IMR-90 (cell line): ENCODE measurements around the gene AIP. TPM values are rescaled to one million over a fixed set of nuclear protein-coding genes. Genes with fewer than 3 reads are reported as not detected.

Experiments used
- ATAC-seq: fragments of 200-7000 bp; cut with Tn5 transposase; 2 replicates; pipeline ENCODE4 v1.9.1; 2020; ENCODE audit warnings: low read depth, mild to moderate bottlenecking, moderate library complexity
- BruUV-seq: library from RNA; stranded (reverse); fragments of 400-500 nt; replicated peaks from 2 replicates; lab custom pipeline; 2021; lab: Mats Ljungman, UMichigan
- CTCF ChIA-PET: fragments of 300-600 bp; formaldehyde crosslinking; extraction: SDS; loops from one replicate; lab custom pipeline; 2021; ENCODE audit warnings: antibody characterized with exemption; lab: Yijun Ruan, JAX
- POLR2A ChIA-PET: fragments of 300-600 bp; sonication (Branson Sonifier 250); formaldehyde crosslinking; loops from one replicate; lab custom pipeline; 2022; ENCODE audit warnings: antibody characterized with exemption; ENCODE audit not compliant: unreplicated experiment; lab: Charles Lee
- DNase-seq: peaks from one replicate; pipeline ENCODE4 v3.0.0; 2013
- H2AFZ ChIP-seq: replicated peaks from 2 replicates; pipeline ENCODE3; 2013; ENCODE audit warnings: low read length, mild to moderate bottlenecking; ENCODE audit not compliant: poor library complexity
- H2AK5ac ChIP-seq: 2 replicates; pipeline ENCODE4 v1.6.1; 2013; ENCODE audit warnings: low read depth, low read length, inconsistent platforms
- H2AK9ac ChIP-seq: replicated peaks from 2 replicates; pipeline ENCODE3; 2013; ENCODE audit warnings: mild to moderate bottlenecking, low read depth, low read length, moderate library complexity; ENCODE audit not compliant: poor library complexity
- H2BK120ac ChIP-seq: 2 replicates; pipeline ENCODE4 v1.6.1; 2013; ENCODE audit warnings: low read depth, low read length, inconsistent platforms
- H2BK15ac ChIP-seq: 3 replicates; pipeline ENCODE4 v1.6.1; 2013; ENCODE audit warnings: low read depth, low read length, inconsistent platforms
- H2BK20ac ChIP-seq: 2 replicates; pipeline ENCODE4 v1.6.1; 2013; ENCODE audit warnings: low read depth, mild to moderate bottlenecking, inconsistent platforms, low read length, moderate library complexity
- H2BK5ac ChIP-seq: 2 replicates; pipeline ENCODE4 v1.6.1; 2013; ENCODE audit warnings: mild to moderate bottlenecking, low read depth, low read length, inconsistent platforms; ENCODE audit not compliant: poor library complexity, severe bottlenecking
- H3K14ac ChIP-seq: replicated peaks from 2 replicates; pipeline ENCODE4 v1.6.1; 2013; ENCODE audit warnings: low read depth, low read length, inconsistent platforms
- H3K18ac ChIP-seq: 2 replicates; pipeline ENCODE4 v1.6.1; 2013; ENCODE audit warnings: low read depth, low read length, control low read depth
- H3K23ac ChIP-seq: 2 replicates; pipeline ENCODE4 v1.6.1; 2013; ENCODE audit warnings: low read depth, low read length, inconsistent platforms
- H3K27ac ChIP-seq: 2 replicates; pipeline ENCODE4 v1.5.1; 2013; ENCODE audit warnings: mild to moderate bottlenecking, control low read depth, low read length; ENCODE audit not compliant: insufficient read depth
- H3K27me3 ChIP-seq: 2 replicates; pipeline ENCODE4 v1.6.1; 2013; ENCODE audit warnings: low read length; ENCODE audit not compliant: control insufficient read depth, insufficient read depth
- H3K36me3 ChIP-seq: 2 replicates; pipeline ENCODE4 v1.6.1; 2013; ENCODE audit warnings: low read length, mixed read lengths; ENCODE audit not compliant: control insufficient read depth, insufficient read depth
- H3K4ac ChIP-seq: 2 replicates; pipeline ENCODE4 v1.6.1; 2013; ENCODE audit warnings: low read depth, low read length, inconsistent platforms
- H3K4me1 ChIP-seq: 2 replicates; pipeline ENCODE4 v1.6.1; 2013; ENCODE audit warnings: low read length, mixed read lengths; ENCODE audit not compliant: control insufficient read depth, insufficient read depth
- H3K4me2 ChIP-seq: 2 replicates; pipeline ENCODE4 v1.6.1; 2013; ENCODE audit warnings: low read depth, mild to moderate bottlenecking, control low read depth, low read length, moderate library complexity
- H3K4me3 ChIP-seq: 2 replicates; pipeline ENCODE4 v1.5.1; 2013; ENCODE audit warnings: low read depth, mild to moderate bottlenecking, control low read depth, low read length, moderate library complexity; ENCODE audit not compliant: insufficient read depth
- H3K56ac ChIP-seq: 2 replicates; pipeline ENCODE4 v1.6.1; 2013; ENCODE audit warnings: low read length, inconsistent platforms; ENCODE audit not compliant: insufficient read depth; ENCODE audit errors: extremely low read depth
- H3K79me1 ChIP-seq, 2 experiments: 2 replicates each; pipeline ENCODE4 v1.6.1; 2013; ENCODE audit warnings: low read length in 2 of 2, inconsistent platforms in 1 of 2, low read depth in 1 of 2
- H3K9ac ChIP-seq: 2 replicates; pipeline ENCODE4 v1.6.1; 2013; ENCODE audit warnings: low read depth, low read length, control low read depth
- H3K9me1 ChIP-seq: 2 replicates; pipeline ENCODE4 v1.6.1; 2013; ENCODE audit warnings: low read length, inconsistent platforms; ENCODE audit not compliant: insufficient read depth
- H3K9me3 ChIP-seq: 2 replicates; pipeline ENCODE4 v1.6.1; 2013; ENCODE audit warnings: low read length; ENCODE audit not compliant: control insufficient read depth, insufficient read depth
- H4K20me1 ChIP-seq: 2 replicates; pipeline ENCODE4 v1.6.1; 2013; ENCODE audit warnings: low read length, inconsistent platforms; ENCODE audit not compliant: insufficient read depth
- H4K5ac ChIP-seq: 2 replicates; pipeline ENCODE4 v1.6.1; 2013; ENCODE audit warnings: mild to moderate bottlenecking, low read depth, low read length, control low read depth
- H4K8ac ChIP-seq, 2 experiments: 2 replicates each; pipeline ENCODE4 v1.6.1; 2013; ENCODE audit warnings: low read depth in 2 of 2, low read length in 2 of 2, control low read depth in 1 of 2, inconsistent platforms in 1 of 2
- H4K91ac ChIP-seq: 2 replicates; pipeline ENCODE4 v1.6.1; 2013; ENCODE audit warnings: low read depth, low read length, inconsistent platforms; ENCODE audit not compliant: insufficient read depth
- BHLHE40 ChIP-seq: fragments of 150-350 bp; IDR thresholded peaks from 2 replicates; pipeline ENCODE4 v1.6.1; 2016; ENCODE audit warnings: mild to moderate bottlenecking, low read depth, low read length
- CEBPB ChIP-seq: IDR thresholded peaks from 2 replicates; pipeline ENCODE4 v1.6.1; 2012; ENCODE audit warnings: low read depth, low read length, improper control_type of control experiment
- CHD1 ChIP-seq: IDR thresholded peaks from 2 replicates; pipeline ENCODE4 v1.6.1; 2012; ENCODE audit warnings: low read depth, low read length, improper control_type of control experiment
- CTCF ChIP-seq: conservative IDR thresholded peaks from 2 replicates; pipeline ENCODE4 v1.5.1; 2012; ENCODE audit warnings: mild to moderate bottlenecking, low read depth, low read length, improper control_type of control experiment
- FOS ChIP-seq: fragments of 150-350 bp; IDR thresholded peaks from 2 replicates; pipeline ENCODE4 v1.6.1; 2016; ENCODE audit warnings: low read depth, low read length
- MAFK ChIP-seq: IDR thresholded peaks from 2 replicates; pipeline ENCODE4 v1.6.1; 2012; ENCODE audit warnings: low read depth, low read length, improper control_type of control experiment
- MAZ ChIP-seq: IDR thresholded peaks from 2 replicates; pipeline ENCODE4 v1.6.1; 2012; ENCODE audit warnings: low read depth, mild to moderate bottlenecking, low read length, improper control_type of control experiment, moderate library complexity, borderline replicate concordance
- MXI1 ChIP-seq: IDR thresholded peaks from 2 replicates; pipeline ENCODE4 v1.6.1; 2012; ENCODE audit warnings: low read depth, mild to moderate bottlenecking, low read length, moderate library complexity, borderline replicate concordance
- NFE2L2 ChIP-seq: fragments of 150-350 bp; IDR thresholded peaks from 2 replicates; pipeline ENCODE4 v1.6.1; 2016; ENCODE audit warnings: low read depth, mild to moderate bottlenecking, low read length
- POLR2A ChIP-seq: IDR thresholded peaks from 2 replicates; pipeline ENCODE4 v1.6.1; 2012; ENCODE audit warnings: mild to moderate bottlenecking, low read depth, low read length
- RAD21 ChIP-seq: IDR thresholded peaks from 2 replicates; pipeline ENCODE4 v1.6.1; 2012; ENCODE audit warnings: low read length, improper control_type of control experiment
- RCOR1 ChIP-seq: IDR thresholded peaks from 2 replicates; pipeline ENCODE4 v1.6.1; 2012; ENCODE audit warnings: mild to moderate bottlenecking, low read length, improper control_type of control experiment; ENCODE audit not compliant: insufficient replicate concordance
- RFX5 ChIP-seq: IDR thresholded peaks from 2 replicates; pipeline ENCODE4 v1.8.0; 2012; ENCODE audit warnings: low read depth, mild to moderate bottlenecking, low read length, moderate library complexity
- SMC3 ChIP-seq: fragments of 150-350 bp; IDR thresholded peaks from 2 replicates; pipeline ENCODE4 v1.6.1; 2016; ENCODE audit warnings: low read depth, mild to moderate bottlenecking, antibody characterized with exemption, low read length, moderate library complexity
- WGBS, 2 experiments: methylation state at CpG; one replicate each; pipeline versions ENCODE4 v1.1.5 to v1.1.7; 2013; ENCODE audit warnings: missing lambda C conversion rate in 2 of 2; ENCODE audit not compliant: insufficient read length in 1 of 2; ENCODE audit errors: extremely low coverage in 2 of 2; 5-methylcytosine and 5-hydroxymethylcytosine counted together
- dilution Hi-C: fragments of 300-500 bp; cut with HindIII; formaldehyde crosslinking; loops from one replicate; pipeline ENCODE4 v1.14.3; 2018; ENCODE audit warnings: low sequenced_read_pairs; ENCODE audit not compliant: unreplicated experiment
- in situ Hi-C: fragments of 300-500 bp; cut with MboI; formaldehyde crosslinking; loops from 3 replicates; pipeline ENCODE4 v1.14.3; 2019; ENCODE audit warnings: low sequenced_read_pairs, inconsistent platforms, mixed read lengths
- intact Hi-C: fragments of 100-400 bp; cut with micrococcal nuclease; formaldehyde crosslinking; loops from 2 replicates; pipeline ENCODE4 v1.10.0; 2022
- polyA plus RNA-seq, 3 experiments: library from polyadenylated mRNA; depleted of rRNA; stranded (reverse); fragments of >200 nt; gene quantifications; 2 replicates each; pipeline ENCODE4 v1.2.3, GENCODE V29; 2012; ENCODE audit warnings: low replicate concordance in 1 of 3
- total RNA-seq: library from RNA; depleted of rRNA; stranded (reverse); fragments of >200 nt; gene quantifications from 2 replicates; pipeline ENCODE4 v1.2.3, GENCODE V29; 2012
- TF ChIP-seq, protein P1 (sequence below): fragments of 150-350 bp; IDR thresholded peaks from 2 replicates; pipeline ENCODE4 v1.6.1; 2016; ENCODE audit warnings: low read depth, mild to moderate bottlenecking, low read length, moderate library complexity, borderline replicate concordance
- TF ChIP-seq, protein P2 (sequence below): fragments of 150-350 bp; IDR thresholded peaks from 2 replicates; pipeline ENCODE4 v1.6.1; 2017; ENCODE audit warnings: mild to moderate bottlenecking, antibody characterized with exemption, low read length, low read depth

Gene AIP
- total and polyA plus RNA-seq, 2 of the 4 experiments (the other 2 are of a cell fraction): 95.5 to 122 TPM

DNA sequence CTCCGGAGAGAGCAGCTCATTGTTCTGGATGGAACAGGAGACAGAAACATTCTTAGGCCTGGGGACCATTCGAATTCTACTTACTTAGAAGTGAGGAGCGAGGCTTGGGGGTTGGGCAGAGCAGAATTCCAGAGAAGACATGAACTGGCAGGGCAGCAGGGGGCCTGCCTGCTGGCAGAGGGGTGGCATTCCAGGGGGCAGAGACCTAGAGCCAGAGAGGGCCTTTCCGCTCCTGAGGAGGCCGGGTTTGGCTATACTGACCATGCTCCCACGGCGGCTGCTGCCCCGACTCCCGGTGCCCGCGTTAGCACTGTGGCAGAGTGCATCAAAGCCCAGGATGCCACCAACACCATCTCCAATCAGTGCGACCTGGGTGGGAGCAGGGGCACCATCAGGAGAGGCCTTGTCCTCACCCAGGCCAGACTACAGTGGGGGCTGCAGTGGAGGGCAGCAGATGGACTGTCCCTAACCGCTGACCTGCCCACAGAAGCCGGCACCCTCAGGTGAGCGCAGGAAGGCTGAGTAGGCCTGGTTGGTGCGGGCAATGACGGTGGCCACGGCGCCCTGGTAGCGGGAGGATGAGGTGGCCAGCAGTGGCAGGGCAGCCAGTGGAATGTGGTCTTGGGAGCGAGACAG, 14.9 kb downstream of the AIP start:
- H2AFZ ChIP-seq: no peak overlapping the region
- no peak overlapping the region for H2BK15ac ChIP-seq
- H3K56ac ChIP-seq: no peak overlapping the region
- H3K9ac ChIP-seq: no peak overlapping the region
- in situ Hi-C loops: no loop called here
- H3K23ac ChIP-seq: no peak overlapping the region
- H2BK20ac ChIP-seq: no peak overlapping the region
- ChIA-PET POLR2A (no interaction called here), CTCF (no interaction called here)
- peaks cover 36% of the 10 kb centered on the region for H3K36me3 ChIP-seq
- ATAC-seq (no peak), DNase-seq (no peak)
- H3K79me1 ChIP-seq: peaks cover 4 to 10% of the 10 kb centered on the region in 2 experiments; a peak in 3 of 4 replicates
- no peak overlapping the region for H3K4me3 ChIP-seq
- no peak overlapping the region for H3K4ac ChIP-seq
- no peak overlapping the region for H2BK5ac ChIP-seq
- no peak overlapping the region for H4K5ac ChIP-seq
- no peaks in the 10 kb centered on the region for H3K9me3 ChIP-seq
- H3K9me1 ChIP-seq: peaks cover 4% of the 10 kb centered on the region
- TF ChIP-seq SMC3 (no peak), POLR2A (no peak), RCOR1 (no peak), CTCF (no peak), CHD1 (no peak), FOS (no peak), CEBPB (no peak), RFX5 (no peak), NFE2L2 (no peak), RAD21 (no peak), MXI1 (no peak), BHLHE40 (no peak), MAZ (no peak), MAFK (no peak)
- TF ChIP-seq, protein P1, sequence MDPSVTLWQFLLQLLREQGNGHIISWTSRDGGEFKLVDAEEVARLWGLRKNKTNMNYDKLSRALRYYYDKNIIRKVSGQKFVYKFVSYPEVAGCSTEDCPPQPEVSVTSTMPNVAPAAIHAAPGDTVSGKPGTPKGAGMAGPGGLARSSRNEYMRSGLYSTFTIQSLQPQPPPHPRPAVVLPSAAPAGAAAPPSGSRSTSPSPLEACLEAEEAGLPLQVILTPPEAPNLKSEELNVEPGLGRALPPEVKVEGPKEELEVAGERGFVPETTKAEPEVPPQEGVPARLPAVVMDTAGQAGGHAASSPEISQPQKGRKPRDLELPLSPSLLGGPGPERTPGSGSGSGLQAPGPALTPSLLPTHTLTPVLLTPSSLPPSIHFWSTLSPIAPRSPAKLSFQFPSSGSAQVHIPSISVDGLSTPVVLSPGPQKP: no peak
- TF ChIP-seq, protein P2, sequence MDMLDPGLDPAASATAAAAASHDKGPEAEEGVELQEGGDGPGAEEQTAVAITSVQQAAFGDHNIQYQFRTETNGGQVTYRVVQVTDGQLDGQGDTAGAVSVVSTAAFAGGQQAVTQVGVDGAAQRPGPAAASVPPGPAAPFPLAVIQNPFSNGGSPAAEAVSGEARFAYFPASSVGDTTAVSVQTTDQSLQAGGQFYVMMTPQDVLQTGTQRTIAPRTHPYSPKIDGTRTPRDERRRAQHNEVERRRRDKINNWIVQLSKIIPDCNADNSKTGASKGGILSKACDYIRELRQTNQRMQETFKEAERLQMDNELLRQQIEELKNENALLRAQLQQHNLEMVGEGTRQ: no peak
- no peaks in the 10 kb centered on the region for H4K20me1 ChIP-seq
- no peak overlapping the region for H3K18ac ChIP-seq
- H3K27ac ChIP-seq: no peak overlapping the region
- no peak overlapping the region for H2BK120ac ChIP-seq
- no peak overlapping the region for H4K8ac ChIP-seq
- BruUV-seq: no TSS peak
- H2AK5ac ChIP-seq: no peak overlapping the region
- H2AK9ac ChIP-seq: no peak overlapping the region
- H4K91ac ChIP-seq: no peak overlapping the region
- intact Hi-C loops: no loop called here
- no peak overlapping the region for H3K4me2 ChIP-seq
- dilution Hi-C loops: no loop called here
- H3K14ac ChIP-seq: no peak overlapping the region
- no peaks in the 10 kb centered on the region for H3K27me3 ChIP-seq
- H3K4me1 ChIP-seq: no peaks in the 10 kb centered on the region
- 94% methylated on average over 13 of the region's 21 CpGs; no CpG with 5 or more reads in 1 of the 2 experiments for WGBS, 2 experiments
